HCEC 1CT (cell line): ENCODE results near the gene PDE2A.
A peak's percentile ranks its signal among the peaks of the same experiment; 100 is the strongest.

Source experiments
- DNase-seq: peaks from one replicate; pipeline ENCODE4 v3.0.0-alpha.2; 2017

PDE2A gene

GRCh38 chr11:72586321-72587090, 87.7 kb downstream of the PDE2A start:
- DNase-seq = no peak

DNA sequence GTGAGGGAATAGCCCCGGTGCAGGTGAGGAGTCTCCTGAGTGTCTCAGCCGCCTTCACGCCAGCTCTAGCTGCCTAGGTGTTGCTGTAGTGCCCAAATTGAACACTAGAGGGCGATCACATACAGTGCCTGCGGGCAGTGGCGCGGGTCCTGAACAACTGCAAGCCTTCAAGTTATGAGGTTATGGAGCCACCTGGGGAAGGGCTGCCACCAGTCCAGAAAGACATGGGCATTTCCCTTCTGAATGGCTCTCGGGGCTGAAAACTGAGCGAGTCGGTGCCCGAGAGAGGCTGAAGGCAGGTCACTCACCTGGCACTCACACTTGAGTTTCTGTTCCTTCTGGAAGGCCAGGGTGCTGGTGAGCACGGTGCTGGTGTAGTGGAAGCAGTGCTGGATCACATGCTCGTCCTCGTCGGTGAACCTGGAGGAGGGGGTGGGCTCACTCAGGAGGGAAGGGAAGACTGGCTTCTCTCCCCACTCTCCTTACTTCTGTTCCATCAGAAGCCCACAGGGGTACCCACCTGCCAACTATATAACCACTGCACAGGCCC, 88.4 kb downstream of the PDE2A start:
- peak; percentile 31 for DNase-seq

DNA sequence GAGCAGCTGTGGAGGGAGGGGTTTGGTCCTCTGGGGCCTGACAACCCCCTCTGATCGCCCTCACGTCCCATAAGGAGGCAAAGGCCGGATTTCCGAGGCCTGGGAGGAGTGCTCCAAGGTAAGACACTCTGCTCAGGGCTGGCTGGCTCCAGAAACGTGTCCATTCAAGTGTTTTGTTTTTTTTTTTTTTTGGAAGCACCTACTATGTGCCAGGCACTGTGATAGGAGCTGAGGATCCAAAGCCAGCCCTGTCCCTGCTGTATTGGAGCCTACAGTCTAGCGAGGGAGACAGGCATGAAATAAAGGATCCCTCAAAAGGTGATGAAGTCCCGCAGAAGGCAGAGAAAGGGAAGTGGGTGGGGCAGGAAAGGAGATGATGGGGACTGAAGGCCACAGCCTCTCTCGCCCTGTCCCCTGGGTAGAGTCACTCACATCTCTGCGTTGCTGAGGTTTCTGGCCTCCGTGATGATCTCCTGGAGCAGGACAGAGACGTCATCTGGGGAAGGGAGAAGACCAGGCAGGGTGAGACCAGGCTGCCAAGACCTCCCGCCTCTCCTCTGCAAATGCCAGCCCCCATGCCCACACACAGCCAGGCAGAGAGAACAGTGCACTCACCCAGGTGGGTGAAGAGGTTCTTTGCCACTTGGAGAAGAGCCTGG, 89.2 kb downstream of the PDE2A start:
- no peak for DNase-seq

- no peak for DNase-seq
Measured at GRCh38 chr11:72584293-72584938, 89.8 kb downstream of the PDE2A start.

DNA sequence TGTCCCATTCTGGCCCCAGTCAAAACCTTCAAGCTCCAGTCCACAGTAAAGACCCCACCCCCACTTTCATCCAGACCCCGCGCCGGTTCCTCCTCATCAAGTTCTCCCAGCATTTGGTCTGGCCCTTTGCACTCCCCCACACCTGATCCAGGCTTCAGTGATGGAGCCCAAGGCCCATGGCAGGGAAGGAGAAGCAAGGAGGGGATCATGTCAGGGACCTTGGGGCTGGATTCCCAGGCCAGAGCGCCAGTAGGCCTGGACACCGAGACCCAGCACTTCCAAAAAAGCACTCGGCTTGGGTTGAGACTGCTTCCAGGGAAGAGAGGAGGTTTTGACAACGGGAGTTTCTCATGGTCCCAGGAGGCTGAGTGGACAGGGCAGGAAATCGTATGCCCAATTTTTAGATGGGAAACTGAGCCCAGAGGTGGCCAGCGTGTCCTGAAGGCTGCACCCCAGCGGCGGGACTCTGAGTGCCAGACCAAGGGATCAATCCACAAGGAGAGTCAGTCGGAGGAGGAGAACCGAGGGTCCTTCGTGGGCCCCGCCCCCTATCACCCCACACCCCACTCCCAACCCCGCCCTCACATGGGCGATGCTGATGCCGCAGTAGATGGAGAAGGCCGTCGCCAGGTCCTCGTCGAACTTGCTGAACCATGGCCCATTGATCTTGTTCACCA, 90.5 kb downstream of the PDE2A start:
- no peak for DNase-seq

- no peak for DNase-seq
Measured at GRCh38 chr11:72583177-72583553, 91.1 kb downstream of the PDE2A start.

- no peak for DNase-seq
Measured at GRCh38 chr11:72582206-72583176, 91.7 kb downstream of the PDE2A start.

DNA sequence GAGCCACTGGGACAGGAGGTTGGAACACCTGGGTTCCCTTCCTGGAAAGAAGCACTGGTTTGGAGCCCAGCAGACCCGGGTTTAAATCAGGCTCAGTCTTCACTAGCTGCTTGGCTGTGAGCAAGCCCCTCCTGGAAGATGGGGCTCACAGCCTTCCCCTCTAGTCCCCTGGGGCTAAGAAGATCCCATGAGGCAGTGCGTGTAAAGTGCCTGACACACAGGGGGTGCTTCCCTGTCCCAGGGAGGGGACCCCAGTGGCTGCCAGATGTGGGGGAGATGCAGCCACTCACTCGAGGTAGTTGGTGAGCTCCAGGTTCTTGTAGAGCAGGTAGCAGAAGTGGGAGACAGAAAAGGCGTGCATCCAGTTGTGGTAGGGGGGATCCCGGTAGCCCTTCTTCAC, 93.2 kb downstream of the PDE2A start:
- no peak for DNase-seq

GRCh38 chr11:72580642-72580950, 93.6 kb downstream of the PDE2A start:
- no peak for DNase-seq

DNA sequence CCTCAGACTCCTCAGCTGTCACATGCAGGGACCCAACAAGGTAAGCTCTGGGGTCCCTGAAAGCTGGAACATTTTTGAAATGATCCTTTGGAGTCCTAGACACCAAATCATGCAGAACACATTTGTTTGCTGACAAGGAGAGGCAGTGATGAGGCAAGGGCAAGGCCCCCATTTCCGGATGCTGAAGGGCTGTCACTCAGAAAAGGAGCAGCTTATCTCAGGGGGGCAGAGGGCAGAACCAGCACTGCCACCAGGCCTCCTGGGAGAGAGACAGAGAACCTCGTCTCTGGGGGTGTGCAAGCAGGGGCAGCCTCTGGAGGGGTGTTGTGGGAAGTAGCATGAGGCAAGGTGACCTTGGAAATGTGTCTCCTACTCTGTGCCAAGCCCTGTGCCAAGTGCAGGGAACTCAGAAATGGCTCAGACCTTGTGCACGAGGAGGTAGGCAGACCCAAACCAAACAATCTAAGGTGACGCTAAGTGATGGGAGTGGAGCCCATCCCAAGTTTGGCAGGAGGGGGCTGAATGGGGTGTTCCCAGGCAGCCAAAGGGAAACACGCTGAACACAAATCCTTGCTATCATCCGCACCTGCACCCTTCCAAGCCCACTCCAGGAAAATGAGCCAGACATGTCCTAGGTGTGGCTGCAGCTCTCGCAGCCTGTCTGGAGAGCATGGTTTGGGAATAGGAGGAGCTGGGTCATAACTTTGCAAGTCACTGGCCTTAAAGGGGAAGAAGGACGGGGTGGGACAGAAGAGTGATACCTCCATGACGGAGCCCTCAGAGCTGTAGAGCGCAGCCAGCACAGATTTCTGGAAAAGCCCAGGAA, 94.2 kb downstream of the PDE2A start:
- no peak for DNase-seq

GRCh38 chr11:72578991-72579815, 95.0 kb downstream of the PDE2A start:
- DNase-seq = no peak

GRCh38 chr11:72578566-72578965, 95.7 kb downstream of the PDE2A start:
- DNase-seq = no peak

GRCh38 chr11:72578051-72578450, 96.2 kb downstream of the PDE2A start:
- no peak for DNase-seq

- no peak for DNase-seq
Measured at GRCh38 chr11:72577271-72577721, 96.9 kb downstream of the PDE2A start.

- no peak for DNase-seq
Measured at GRCh38 chr11:72576661-72577060, 97.6 kb downstream of the PDE2A start.

DNA sequence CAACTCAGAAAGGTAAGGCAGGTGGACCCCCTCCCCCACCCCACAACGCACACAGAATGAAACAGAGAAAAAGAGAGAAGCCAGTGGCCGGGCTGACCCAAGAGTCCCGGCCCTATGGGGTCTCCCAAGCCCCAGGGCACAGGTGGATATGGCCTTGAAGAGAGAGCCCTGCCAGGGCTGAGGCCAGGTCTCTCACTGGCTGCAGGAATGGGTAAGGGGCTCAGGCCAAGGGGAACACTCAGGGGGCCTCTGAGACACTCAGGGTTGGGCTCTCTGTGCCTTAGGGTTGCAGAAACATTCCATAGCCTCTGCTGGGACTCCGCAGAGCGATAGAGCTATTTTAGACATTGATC, 98.0 kb downstream of the PDE2A start:
- no peak for DNase-seq

GRCh38 chr11:72575533-72576242, 98.5 kb downstream of the PDE2A start:
- no peak for DNase-seq

- DNase-seq = no peak
Measured at GRCh38 chr11:72574548-72575460, 99.4 kb downstream of the PDE2A start.
